Activated naive CD8-positive, alpha-beta T cell treated with anti-CD3 and anti-CD28 coated beads, Interleukin-2, amount 50 U/mL, for 16 hours (primary cell): ENCODE measurements around the gene ADAMTS12.

Experiments
- DNase-seq: peaks from one replicate; pipeline ENCODE4 v3.0.0-alpha.2; 2020; ENCODE audit warnings: low read depth, low spot score

Gene ADAMTS12

DNA sequence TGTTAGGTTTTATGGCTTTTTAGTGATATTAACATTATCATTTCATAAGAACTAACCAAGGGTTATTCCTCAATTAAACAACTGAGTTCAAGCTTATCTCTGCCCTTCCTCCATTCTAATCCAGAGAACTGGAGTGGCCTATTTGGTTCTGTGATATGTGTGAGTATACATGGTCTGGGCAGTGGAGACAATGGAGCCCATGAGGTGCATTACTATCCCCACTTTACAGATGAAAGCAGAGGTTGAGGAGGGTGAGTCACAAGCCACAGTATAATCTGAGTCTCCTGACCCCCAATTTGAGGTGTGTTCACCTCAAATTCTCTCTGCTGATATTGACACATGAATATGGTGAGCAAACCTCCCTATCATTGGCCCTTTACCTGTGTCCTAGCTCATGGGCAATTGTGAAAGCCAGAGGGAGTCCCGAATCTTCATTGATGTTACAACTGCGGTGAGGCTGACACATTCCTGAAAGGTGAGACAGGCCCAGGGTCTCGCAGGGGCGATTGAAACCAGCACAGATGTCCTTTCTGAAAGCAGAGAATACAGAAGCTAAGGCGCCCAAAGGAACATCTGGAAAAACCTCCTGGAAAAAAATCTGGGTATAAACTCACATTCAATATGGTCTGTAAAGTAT, 233.9 kb downstream of the ADAMTS12 start:
- no peak for DNase-seq

DNA sequence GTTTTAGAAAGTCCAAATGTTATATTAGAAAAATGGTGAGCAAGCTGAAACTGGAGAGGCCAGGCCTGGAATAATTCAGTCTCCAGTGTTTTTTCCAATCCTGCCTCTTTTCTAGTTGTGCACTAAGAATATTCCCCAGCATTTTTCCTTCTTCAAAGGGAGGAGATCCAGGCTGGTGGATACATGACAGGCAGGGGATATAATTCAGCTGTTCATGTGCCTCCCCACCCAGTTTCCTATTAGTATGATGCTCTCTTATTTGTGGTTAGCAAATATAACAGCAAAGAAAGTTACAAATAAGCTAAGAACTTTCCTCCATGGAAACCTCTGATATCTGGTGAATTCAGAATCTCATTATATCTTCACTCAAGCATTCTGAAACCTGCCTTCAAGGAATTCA, 234.6 kb downstream of the ADAMTS12 start:
- DNase-seq = no peak

- no peak for DNase-seq
Measured at GRCh38 chr5:33650911-33651310, 240.9 kb downstream of the ADAMTS12 start.

- no peak for DNase-seq
Measured at GRCh38 chr5:33649549-33650482, 242.0 kb downstream of the ADAMTS12 start.

- no peak for DNase-seq
Measured at GRCh38 chr5:33641744-33642505, 249.9 kb downstream of the ADAMTS12 start.

- no peak for DNase-seq
Measured at GRCh38 chr5:33639474-33639873, 252.3 kb downstream of the ADAMTS12 start.

GRCh38 chr5:33637011-33637410, 254.8 kb downstream of the ADAMTS12 start:
- no peak for DNase-seq

GRCh38 chr5:33635582-33635981, 256.2 kb downstream of the ADAMTS12 start:
- no peak for DNase-seq

DNA sequence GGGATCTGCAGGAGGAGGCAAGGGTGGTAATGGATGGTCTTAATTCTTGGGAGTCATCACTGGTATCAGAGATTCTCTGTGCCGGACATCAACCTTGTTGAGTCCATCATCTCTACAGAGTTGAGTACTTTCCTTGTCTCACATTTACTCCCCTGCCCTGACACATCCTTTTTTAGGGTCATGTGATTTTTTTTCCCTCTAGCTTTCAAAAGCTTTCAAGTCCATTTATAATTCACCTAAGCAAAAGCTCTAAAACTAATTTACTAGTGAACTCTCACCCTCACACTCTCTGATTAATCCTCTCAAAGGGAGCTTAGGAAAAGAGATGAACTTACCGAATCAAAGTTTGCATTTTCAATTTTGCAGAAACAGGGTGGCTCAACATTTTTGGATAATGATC, 258.1 kb downstream of the ADAMTS12 start:
- DNase-seq = no peak

- DNase-seq = no peak
Measured at GRCh38 chr5:33631786-33632185, 260.0 kb downstream of the ADAMTS12 start.

DNA sequence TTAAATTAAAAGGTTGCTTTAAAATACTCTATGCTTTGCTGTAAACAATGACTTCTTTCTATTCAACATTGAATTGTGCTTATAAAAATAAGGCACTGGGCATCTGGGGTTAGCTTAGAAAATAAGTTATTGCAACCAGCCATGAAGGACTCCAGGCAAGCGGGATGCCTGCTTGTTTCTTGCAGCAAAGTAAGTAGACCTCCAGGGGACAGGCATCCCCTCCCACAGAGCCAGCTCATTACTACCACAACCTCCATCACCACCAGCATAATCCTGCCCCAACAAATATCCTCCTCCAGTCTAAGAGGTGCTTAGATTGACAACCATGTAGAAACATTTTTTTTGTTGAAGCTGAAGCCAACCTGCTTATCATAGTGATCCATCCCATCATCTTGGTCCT, 260.7 kb downstream of the ADAMTS12 start:
- no peak for DNase-seq

GRCh38 chr5:33629999-33630398, 261.8 kb downstream of the ADAMTS12 start:
- no peak for DNase-seq

DNA sequence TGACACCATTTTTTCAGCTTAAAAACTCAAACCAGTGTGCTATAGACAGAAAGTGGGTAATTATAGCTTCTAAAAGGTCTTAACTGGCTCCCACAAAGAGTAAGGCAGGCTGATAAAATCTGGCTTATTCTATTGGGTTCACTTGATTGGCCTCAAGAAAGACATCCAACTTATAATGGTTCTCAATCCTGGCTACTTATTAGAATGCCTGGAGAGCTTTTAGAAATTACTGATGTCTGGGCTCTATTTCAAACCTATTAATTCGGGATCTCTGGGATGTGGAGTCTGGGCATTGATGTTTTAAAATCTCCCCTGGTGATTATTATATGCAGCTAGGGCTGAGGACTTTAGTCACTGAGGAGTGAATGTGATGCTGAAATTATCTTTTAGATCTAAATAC, 263.0 kb downstream of the ADAMTS12 start:
- no peak for DNase-seq

DNA sequence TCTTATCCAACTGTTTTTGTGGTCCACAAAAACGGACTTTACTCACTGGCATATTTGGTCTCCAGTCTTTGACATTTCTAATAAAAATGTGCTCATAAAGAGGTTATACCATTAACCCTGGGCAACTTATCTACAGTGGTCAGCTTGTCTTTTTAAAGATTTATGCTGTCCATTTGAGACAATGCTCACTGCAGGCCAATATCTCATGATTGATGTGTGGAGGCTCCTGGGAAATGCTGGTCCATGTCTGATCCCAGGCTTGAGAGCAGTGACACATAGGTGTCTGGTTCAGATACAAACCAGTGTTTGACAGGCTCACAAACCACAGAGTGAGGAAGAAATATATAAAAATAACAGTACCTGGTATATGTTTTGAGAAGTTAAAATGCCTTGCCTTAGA, 270.3 kb downstream of the ADAMTS12 start:
- DNase-seq = no peak

DNA sequence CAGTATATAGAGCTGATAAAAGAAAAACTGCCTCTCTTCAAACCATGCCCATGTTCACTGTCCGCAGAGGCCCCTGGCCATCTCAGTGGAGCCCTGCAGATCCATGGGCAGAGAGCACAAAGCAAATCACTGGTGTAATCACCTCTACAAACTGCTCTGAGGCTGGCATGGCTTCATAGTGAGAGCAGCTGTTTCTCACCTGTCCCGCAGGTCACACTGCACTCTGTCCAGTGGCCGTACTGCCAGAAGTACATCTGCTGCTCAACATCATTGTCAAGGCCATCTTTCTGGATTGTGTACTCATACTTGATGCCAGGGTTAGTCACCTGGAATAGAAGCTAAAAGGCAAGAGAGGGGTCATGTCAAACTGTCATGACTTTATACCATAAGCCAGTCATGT, 277.8 kb downstream of the ADAMTS12 start:
- DNase-seq = no peak

- no peak for DNase-seq
Measured at GRCh38 chr5:33612386-33612785, 279.4 kb downstream of the ADAMTS12 start.

DNA sequence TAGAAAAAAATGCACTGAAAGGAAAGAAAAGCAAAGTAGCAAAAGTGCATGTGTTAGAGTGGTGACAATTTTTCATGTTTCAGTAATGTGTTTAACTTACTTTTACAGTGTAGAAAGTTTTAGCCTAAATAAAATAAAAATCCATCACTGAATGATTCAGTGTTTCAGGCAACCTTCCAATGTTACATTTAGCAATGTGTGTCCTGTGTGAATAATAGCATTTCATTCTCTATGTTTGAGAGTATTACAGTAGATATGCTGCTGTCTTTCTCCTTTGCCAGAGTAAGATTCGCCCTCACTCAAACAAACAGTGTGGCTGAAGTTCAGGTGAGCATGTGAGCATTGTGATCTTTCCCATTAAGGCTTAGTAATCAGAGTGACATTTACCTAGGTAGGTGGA, 279.9 kb downstream of the ADAMTS12 start:
- no peak for DNase-seq

DNA sequence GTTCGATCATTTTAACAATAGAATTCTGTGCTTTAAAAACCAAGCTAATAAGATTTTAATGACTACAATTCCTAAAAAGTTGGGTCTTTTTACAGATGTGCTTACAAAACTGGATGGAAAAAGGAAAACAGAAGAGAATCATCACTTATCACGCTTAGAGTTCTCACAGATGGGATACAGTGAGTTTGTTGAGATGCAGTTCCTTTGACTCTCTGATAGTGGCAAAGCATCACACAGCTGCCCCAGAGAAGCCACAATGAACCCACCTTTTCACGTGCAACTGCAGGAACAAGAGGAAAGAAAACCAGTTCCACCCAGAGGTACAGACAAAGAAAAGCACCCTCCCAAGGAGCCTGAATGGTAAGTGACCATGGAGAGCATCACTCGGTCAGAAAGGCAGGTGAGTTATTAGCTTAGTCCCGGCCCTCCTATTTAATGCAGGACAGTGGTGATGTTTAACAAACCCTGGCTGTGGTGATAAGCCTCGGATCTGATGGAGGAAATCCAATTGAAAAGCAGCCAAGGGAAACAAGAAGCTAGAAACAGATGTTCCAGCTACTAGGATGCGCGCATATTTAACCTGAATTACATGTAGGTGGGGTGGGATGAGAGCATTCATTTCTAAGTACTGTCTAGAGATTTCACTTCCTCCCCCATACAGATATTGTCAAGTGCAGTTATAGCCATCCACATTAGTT, 283.3 kb downstream of the ADAMTS12 start:
- DNase-seq = no peak

DNA sequence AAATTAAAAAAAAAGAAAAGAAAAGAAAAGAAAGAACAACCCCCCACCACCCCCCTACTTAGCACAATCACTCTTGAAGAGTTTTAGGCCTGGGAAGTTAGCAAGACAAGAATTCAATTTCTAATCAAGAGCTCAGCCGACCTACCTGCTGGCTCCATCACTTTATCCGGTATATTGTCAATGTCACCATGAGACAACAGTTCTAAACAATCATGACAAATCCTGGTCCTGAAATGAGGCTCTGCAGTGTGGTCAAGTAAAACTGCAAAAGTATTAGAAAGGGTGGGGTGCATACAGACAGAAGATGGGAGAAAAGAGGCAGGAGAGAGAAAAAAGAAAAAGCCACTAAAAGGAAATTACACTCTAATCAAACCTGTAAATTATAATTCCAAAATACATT, 287.3 kb downstream of the ADAMTS12 start:
- DNase-seq = no peak

DNA sequence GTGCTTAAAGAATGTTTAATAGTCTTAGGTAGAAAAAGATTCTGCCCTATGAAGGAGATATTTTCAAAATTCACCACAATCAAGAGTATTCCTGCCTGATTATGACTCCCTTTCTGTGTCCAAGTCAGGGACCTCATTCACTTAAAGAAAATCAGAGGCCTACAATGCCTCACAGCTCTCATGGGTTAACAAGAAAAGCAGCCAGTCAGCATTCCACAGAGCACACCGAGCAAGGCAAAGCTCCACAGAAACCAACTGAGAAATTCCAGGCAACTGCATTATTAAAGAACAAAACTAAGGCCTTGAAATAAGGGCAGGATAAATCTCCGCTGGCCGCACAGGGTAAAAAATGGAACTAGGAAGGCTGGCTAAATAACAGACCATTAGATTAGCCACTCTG, 289.9 kb downstream of the ADAMTS12 start:
- DNase-seq = no peak

DNA sequence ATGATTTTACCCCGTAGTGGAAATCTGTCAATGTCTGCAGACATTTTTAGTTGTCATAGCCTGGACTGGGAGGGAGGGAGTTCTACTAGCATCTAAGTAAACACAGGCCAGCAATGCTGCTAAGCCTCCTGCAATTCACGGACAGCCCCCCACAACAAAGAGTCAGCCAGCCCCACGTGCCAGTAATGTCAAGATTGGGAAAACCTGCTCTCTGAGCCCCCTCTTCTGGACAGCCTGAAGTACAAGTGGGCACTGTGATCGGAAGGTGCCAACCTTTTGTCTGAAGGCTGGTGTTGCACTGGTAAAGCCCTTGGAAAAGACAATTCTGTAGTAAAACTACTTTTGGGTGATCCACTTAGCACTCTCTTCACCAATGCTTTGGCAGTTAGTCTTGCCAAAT, 296.5 kb downstream of the ADAMTS12 start:
- no peak for DNase-seq

- no peak for DNase-seq
Measured at GRCh38 chr5:33594006-33594405, 297.8 kb downstream of the ADAMTS12 start.
